ENCODE measurements around the gene FAM8A1.

FAM8A1 gene

DNA sequence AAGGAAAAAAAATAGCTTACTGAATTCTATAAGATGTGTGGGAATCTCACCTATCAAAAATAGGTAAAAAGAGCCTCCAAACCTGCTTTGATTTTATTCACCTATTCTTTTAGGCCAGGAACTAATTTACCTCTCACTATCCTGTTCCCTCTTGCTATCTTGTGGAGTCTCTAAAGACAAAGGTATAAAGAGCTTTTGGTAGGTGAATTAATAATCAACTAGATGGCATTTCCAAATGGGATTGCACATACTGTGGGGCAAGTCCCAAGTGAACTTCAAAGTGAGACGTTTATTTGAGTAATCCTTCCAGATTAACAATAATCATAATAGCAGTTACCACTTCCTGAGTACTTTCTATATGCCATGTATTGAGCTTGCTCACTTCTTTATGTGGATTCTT lies 2.8 kb downstream of the FAM8A1 start:
- no peak for DNase-seq

DNA sequence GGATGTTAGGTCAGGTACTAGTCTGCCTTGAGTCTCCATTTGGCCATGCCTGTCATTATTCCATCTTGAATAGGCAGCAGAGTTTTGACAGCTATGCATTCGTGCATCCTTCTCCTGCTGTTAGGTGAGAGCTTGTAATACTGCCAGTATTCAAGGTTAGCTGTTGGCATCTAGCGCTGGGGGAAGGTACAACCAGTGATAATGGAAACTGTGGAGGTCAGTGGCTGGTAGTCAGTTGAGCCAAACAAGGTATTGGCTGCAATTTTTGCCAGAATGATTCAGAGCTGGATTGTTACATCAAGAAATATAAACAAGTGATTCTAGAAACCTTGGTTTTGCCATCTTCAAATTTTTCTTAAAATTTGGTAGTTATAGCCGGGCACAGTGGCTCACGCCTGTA lies 6.5 kb downstream of the FAM8A1 start:
- no peak for DNase-seq

DNA sequence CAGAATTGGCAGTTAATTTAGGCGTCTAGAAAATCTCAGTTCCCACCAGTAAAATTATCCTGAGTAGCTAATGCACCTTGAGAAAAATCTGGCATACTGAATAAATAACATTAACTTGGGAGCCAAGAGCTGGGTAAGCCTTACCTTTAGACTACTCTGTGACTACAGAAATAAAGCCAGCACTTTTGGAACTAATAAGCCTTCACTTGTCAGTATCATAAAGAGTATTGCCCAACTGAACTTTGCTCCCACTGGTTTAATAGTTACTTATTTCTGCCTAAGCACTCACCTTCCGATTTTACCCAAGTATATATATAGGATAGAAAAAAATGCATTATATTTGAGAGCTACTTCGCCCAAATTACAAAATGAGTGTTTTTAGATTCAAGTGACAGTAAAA lies 10.7 kb downstream of the FAM8A1 start:
- DNase-seq: no peak

DNA sequence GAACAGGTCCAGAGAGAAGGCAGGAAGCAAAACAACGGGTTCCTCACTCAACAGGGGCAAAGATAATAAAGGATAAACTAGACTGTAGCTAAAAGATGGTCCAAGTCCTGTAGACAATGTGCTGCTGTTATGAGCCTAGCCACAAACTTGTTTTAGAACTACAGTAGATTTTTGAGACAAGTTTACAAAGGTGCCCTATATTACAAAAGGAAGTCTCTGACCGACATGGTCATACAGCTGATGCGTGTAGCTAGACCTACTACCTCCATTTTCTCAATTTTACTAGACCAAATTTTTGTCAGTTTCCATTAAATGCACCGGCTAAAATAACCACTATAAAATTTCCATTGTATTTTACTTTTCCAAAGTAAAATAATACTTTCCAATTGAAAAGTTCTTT lies 11.9 kb downstream of the FAM8A1 start:
- no peak for DNase-seq

DNA sequence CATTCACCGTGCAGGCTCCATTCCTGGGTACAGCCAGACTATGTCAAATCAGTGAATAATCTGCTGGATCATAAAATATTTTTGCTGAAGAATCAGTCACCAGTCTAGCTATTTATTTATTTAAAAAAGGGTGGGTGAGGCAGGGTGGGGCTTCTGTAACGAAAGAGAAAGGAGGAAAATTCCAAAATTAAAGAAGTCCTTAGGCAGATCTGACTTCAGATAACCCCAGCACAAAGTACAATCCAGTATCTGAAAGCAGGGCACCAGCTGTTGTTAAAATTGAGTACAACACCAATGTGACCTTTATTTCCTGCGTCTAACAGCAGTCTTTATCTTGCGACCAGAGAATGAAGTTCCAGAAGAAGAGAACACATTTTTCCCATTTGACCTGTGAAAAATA lies 15.7 kb downstream of the FAM8A1 start:
- DNase-seq: no peak

DNA sequence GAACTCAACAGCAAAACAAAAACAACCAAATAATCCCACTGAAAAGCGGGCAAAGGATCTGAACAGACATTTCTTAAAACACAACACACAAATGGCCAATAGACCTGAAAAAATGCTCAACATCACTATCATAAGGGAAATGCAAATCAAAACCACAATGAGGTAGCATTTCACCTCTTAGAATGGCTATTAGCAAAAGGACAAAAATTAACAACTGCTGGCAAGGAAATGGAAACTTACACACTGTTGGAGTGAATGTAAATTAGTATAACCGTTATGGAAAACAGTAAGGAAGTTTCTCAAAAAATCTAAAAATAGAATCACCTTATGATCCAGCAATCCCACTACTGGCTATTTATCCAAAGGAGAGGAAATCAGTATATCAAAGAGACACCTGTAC lies 20.9 kb downstream of the FAM8A1 start:
- no peak for DNase-seq

DNA sequence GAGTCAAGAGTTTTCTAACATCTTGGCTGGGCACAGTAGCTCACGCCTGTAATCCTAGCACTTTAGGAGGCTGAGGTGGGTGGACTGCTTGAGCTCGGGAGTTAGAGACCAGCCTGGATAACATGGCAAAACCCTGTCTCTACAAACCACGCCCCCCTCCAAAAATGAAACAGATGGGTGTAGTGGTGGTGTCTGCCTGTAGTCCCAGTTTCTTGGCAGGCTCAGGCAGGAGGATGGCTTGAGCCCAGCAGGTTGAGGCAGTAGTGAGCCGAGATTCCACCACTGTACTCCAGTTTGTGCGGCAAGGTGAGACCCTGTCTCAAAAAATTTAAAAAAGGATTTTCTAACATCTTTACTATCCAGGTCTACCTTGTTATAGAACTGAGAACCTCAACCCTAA lies 22.0 kb downstream of the FAM8A1 start:
- no peak for DNase-seq

DNA sequence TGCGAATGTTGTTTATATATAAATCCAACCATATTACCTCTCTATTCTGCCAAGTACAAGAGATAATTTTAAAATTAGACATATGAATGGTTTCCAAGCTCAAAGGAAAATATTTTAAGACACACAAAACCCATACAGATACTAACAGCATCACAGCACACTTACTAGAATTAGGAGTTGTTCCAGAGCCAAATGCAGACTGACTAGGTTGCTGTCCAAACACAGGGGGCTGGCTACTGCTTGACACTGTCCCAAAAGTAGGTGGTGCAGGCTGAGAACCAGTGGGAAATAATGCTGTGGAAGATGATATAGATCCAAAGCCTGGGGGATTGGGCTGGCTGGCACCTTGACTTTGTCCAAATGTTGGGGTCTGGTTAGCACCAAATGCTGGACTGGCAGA lies 24.3 kb downstream of the FAM8A1 start:
- DNase-seq: no peak

DNA sequence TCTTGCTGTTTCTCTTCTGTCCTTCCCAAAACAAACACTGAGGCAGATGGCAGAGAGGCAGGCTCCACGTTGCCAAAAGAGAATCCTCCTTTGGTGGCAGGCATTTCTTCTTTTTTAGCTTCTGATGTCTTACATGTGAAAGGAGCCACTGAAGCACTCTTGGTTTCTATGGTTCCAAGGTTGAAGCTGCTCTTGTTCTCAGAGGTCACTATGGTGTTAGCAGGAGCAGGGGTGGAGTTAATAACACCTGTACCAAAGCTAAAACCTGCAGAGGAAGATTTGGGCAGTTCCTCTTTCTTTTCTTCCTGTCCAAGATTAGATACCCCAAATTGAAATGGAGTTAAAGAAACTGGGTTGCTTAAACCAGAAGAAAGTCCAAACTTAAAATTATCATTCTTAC lies 28.8 kb downstream of the FAM8A1 start:
- DNase-seq: no peak

DNA sequence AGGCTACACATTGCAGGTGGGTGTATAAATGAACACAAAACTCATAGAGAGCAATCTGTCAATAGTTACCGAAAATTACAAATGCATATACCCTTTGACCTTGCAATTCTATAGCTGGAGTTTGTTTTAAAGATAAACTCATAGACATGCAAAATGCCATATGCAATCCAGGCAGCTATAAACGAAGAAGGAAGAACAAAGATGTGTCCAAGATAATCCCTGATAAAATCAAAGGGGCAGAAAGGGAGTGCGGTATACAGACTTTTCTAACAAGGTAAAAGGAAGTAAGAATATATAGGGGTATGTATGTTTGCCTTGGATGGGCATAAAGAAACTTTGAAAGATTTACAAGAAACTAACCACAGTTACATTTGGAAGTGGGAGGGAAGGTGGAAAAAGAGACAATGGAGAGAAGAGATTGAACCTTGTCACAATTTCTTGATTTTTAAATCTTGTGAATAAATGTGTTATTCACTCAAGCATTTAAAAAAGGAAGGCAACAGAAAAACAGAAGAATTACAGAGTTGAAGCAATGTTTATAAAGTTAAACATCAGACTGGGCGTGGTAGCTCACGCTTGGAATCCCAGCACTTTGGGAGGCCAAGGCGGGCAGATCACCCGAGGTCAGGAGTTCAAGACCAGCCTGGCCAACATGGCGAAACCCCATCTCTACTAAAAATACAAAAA lies 29.9 kb downstream of the FAM8A1 start:
- DNase-seq: no peak

DNA sequence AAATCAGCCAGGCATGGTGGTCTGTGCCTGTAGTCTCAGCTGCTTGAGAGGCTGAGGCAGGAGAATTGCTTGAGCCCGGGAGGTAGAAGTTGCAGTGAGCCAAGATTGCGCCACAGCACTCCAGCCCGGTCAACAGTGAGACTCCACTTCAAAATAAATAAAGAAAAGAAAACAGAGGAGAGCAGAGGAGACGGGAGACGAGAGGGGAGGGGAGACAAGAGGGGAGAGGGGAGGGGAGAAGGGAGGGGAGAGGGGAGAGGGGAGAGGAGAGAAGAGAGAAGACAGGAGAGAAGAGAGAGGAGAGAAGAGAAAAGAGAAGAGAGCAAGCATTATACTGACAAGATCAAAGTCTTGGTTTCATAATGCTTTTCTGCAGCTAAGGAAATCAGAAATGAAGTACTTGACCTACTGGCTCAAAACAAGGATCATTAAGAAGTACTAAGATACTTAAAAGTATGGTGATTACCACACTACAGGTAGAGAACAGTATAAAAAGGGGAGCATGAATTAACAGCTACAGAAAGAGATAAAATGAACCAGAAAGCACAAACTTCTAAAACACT lies 30.5 kb downstream of the FAM8A1 start:
- DNase-seq: no peak

DNA sequence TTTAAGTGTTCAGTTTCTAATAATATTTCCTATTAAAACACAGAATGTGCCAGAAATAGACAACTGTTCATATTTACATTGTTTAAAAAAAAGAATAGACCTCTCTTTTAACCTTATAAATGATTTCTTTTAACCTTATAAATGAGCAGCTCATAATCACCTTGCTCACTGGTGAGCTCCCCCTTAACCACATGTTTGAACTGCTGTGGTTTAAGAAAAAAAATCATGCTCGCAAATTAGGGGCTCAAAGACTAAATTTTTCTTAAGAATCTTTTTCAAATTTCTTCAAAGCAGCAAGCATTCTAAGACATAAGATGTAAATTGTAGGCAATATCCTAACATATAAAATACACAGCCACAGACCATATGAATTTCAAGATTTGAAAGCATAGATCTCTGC lies 32.8 kb downstream of the FAM8A1 start:
- no peak for DNase-seq

DNA sequence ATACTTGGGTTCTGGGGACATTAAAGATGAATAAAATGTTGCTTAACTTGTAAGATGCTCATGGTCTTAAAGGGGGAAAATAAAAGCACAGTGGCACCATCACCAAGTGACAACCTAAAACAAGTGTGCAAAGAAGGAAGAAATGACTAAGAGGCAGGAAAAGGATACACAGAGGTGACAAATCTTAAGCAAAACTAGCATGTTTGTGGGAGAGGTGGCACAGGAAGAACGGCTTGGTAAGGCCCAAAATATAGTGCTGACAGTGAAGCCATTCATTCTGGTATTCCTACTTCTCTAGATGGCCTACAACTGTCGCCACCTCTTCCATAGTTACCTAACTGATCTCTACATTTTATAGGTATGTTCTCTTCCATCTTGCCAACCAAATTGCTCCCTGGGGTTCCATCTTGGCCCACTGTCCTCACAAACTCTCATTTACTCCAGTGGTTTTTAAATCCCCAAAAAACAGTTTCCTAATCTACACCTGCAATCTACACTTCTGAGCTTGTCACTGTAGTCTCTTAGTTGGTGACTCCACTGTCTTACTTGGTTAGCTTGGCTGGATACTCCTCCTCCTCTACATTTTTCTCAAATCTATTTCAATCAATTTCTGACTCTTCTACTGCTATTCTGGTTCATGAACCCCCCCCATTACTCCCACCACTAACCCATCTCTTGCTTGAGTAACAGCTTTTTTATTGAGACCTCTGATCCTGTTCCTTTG lies 33.5 kb downstream of the FAM8A1 start:
- DNase-seq: no peak

DNA sequence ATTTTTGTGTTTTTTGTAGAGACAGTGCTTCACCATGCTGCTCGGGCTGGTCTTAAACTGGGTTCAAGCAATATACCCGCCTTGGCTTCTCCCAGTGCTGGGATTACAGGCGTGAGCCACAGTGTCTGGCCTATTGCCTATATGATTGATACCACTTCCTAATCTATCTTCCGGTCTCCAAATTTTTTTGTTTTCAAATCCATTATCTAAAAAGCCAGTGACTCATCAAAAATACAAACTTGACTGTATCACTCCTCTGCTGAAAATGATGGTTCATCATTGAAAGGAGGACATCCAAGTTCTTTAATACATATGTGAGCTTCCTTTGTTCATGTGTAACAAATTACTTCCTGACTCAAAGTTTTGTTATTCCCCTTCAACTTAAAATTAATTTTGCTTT lies 35.5 kb downstream of the FAM8A1 start:
- DNase-seq: no peak

DNA sequence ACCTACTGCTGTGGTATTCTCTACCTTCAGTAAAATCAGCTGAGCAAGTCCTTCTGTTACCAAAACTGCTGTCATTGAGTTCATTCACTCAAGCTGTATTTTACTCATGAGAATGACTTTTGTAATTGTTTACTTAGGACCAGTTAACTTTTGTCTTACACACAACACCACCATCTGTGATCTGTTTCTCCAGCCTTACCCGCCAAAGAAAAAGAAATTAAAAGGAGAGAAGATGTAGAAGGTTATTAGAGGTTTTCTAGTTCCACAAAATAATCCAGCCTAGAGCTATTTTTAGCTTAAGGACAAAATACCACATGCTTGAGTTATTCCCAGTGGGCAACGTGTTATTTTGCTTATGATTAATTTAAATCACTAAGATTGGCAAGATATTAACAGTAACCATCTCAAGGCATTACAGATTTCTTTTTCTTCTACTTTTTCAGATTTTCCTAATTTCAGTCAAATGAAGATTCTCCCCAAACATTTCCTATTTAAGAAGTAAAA lies 38.2 kb downstream of the FAM8A1 start:
- no peak for DNase-seq

DNA sequence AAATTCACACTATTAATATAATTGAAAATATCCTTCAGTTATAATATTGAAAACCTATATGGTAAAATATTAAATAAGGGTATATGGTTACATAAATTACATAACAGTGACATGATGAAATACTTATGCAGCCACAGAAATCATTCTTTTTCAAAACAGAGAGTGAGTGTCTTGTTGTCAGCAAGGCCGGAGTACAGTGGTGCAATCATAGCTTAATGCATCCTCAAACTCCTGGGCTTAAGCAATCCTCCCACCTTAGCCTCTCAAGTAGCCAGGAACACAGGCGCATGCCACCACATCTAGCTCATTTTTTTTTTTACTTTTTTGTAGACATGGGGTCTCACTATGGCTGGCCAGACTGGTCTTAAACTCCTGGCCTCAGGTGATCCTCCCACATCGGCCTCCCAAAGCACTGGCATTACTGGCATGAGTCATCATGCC lies 40.4 kb downstream of the FAM8A1 start:
- DNase-seq: no peak

DNA sequence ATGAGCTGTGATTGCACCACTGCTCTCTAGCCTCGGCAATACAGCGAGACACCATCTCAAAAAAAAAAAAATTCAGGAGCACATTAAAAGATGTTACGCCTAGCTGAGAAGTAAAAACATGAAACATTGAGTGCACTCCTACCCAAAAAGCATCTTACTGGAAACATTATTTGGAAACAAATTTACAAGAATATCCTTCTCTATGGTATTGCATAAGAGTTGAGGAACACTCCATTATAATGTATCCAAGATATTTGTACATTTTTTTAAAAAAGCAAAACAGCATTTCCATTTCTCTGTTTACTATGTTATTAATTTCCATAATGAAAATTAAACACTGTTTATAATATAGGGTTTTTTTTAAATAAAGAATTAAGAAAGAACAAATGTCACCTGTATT lies 48.6 kb downstream of the FAM8A1 start:
- DNase-seq: no peak

DNA sequence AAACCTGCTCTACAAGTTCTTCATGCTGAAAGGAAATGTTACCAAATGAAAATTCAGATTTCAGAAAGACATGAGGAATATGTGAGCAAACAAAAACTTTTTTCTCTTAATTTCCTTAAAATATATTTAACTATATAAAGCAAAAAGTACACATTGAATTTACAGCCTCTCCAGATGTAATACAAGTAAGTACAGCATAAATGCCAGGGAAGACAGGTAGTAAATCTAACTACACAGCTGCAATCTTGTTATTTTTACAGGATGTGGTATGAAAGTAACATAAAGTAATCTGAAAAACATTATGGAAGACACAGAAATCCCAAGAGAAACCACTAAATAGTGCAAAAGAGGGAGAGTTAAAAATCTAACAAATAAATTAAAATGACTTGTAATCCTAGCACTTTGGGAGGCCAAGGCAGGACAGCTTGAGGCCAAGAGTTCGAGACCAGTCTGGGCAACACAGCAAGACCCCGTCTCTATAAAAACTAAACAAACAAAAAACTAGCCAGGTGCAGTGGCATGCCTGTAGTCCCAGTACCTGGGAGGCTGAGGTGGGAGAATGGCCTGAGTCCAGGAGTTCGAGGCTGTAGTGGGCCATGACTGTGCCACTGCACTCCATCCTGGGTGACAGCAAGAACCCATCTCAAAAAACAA lies 50.7 kb downstream of the FAM8A1 start:
- no peak for DNase-seq

DNA sequence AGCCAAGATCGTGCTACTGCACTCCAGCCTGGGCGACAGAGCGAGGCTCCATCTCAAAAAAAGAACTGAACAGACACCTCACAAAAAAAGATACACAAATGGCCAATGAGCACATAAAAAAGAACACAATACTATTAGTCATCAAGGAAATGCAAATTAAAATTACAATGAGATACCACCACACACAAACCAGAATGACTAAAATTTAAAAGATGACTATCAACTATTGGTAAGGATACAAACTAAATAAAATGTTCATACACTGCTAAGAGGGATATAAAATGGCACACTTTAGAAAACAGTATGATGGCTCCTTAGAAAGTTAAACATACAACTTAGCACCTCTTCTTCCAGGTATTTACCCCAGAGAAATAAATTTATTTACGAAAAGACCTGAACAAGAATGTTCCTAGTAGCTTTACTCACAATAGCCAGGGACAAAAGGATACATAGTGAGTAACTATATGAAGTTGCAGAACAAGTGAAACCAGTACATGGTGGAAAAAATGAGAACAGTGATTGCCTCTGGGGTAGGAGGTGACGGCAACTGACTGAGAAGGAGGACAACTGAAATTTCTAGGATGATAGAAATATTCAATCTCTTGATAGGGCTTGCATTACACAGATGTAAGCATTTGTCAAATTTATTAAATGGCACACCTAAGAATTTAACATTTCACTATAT lies 53.2 kb downstream of the FAM8A1 start:
- DNase-seq: no peak

DNA sequence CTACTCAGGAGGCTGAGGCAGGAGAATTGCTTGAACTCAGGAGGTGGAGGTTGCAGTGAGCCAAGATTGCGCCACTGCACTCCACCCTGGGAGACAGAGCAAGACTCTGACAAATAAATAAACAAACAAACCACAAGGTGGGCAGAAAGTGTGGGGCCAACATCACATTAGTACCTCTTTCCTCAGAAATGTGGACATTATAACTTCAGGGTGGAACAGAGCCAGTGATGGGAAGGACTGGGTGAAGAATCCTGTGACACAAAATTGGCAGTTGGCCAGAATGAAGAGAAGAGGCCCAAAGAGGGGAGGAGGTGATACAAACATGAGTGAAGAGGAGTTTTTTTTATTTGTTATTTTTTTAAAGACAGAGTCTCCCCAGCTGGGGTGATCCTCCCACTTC lies 56.0 kb downstream of the FAM8A1 start:
- no peak for DNase-seq

DNA sequence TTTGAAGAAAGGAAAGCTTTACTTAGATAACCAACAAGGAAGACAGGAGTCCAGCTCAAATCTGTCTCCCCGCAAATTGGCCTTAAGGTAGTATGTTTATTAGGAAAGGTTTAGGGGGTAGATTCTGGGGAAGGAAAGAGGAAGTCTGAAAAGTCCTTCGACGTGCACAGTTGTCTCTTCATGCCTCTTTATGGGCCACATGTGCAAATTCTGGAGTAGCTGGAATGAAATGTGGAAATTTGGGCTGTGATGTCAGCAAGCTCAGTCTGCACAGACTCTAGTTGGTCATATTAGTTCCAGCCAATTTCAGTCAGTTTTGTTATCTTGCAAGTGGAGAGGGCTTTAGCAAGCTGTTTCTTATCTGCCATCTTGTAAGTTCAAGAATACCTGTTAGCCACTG lies 56.5 kb downstream of the FAM8A1 start:
- DNase-seq: no peak
